ENCODE results near the gene PRKCE.

Gene PRKCE

DNA sequence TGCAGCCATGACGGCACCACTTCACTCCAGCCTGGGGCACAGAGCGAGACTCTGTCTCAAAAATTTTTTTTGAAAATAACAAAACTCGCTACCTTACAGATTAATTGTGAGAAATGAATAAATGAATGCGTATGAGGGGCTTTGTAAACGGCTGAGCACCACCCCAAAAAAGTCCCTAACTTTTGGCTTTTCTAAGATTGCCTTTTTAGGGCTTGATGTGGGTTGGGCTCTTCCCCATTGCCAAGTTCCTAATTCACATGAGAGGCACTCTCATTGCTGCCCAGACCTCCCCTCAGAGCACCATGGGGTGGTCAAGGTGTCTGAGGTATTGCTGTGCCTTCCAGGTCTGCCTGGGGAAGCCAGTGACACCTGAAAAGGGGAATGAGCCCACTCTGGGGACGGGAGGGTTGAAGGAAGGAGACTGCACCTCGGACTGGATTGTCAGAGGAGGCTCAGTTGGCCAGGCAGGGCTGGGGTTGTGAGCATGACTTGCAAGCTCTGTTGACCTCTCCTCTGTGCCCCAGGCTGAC is 186.4 kb downstream of the PRKCE start:
- Histone ChIP-seq H3K4me1 (ENCODE audit: control insufficient read depth in 2 of 2, insufficient read depth in 2 of 2, low read length in 2 of 2) (peaks cover 0 to 6% of the 10 kb centered on the region in 2 donors), H3K27ac (ENCODE audit: low read depth in 2 of 2, low read length in 2 of 2) (no peak overlapping the region), H3K36me3 (ENCODE audit: control insufficient read depth in 2 of 2, insufficient read depth in 2 of 2, low read length in 2 of 2) (no peaks in the 10 kb centered on the region), H3K9ac (ENCODE audit: low read depth in 1 of 2, low read length in 2 of 2) (no peak overlapping the region), H3K4me3 (ENCODE audit: low read length in 2 of 2) (no peak overlapping the region), H3K27me3 (ENCODE audit: control insufficient read depth in 2 of 2, insufficient read depth in 2 of 2, low read length in 2 of 2) (no peaks in the 10 kb centered on the region), H3K9me3 (ENCODE audit: control insufficient read depth in 2 of 2, low read length in 2 of 2) (no peaks in the 10 kb centered on the region)

DNA sequence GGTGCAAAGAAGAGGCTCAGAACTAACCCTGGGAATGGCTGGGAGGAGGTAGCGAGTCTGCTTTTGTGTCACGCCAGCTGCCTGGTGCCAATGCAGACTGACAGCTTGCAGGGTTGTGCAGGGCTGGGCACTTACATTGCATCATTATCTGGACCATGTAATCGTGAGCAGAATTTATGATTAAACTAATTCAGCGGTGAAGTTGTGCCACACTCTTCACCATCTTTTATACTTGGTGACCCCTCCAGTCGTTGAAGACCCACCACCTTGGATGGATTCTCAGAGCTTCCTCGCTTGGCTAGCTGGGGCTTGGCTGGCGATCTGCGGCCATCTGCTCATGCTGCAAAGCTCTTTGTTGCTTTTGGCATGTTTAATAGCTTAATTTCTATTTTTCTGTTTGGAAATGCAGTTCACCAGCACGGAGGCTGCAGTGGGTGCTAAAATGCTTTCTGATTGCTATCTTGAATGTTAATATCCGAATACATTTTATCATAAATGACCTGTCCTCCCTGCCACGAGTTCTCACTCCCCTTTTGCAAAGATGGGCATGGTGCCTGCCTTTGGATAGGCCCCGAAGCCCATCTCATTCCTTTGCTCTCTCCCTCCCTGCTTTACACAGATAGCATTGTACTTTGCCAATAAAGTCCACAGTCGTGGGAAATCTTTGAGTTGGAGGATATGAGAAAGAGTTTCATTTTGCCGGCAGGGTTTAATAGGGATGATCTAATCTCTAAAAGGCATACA is 188.2 kb downstream of the PRKCE start:
- H3K27ac ChIP-seq (ENCODE audit: low read depth in 2 of 2, low read length in 2 of 2), result no peak overlapping the region
- no peak overlapping the region for H3K9ac ChIP-seq (ENCODE audit: low read depth in 1 of 2, low read length in 2 of 2)

DNA sequence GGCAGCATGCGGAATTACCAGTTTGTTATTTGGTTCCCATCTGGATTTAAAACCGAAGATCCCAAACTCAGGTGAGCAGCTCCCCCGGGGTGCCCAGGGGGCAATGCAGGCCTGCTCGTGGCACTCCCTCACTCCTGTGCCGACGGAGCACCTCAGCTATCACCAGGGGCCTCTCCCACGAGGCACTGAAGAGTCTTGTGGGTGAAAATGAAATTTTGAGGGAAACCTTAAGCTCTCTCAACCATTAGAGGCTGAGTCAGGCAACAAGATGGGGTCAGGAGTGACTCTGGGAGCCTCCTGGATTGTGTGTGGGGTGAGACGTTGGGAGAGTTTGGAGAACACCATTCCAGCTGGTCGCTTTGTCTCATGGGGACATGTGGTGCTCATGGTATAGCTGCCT is 189.0 kb downstream of the PRKCE start:
- Histone ChIP-seq H3K9ac (ENCODE audit: low read depth in 1 of 2, low read length in 2 of 2) (no peak overlapping the region), H3K9me3 (ENCODE audit: control insufficient read depth in 2 of 2, low read length in 2 of 2) (no peaks in the 10 kb centered on the region), H3K36me3 (ENCODE audit: control insufficient read depth in 2 of 2, insufficient read depth in 2 of 2, low read length in 2 of 2) (peaks cover 0 to 1% of the 10 kb centered on the region in 2 donors), H3K27ac (ENCODE audit: low read depth in 2 of 2, low read length in 2 of 2) (no peak overlapping the region), H3K27me3 (ENCODE audit: control insufficient read depth in 2 of 2, insufficient read depth in 2 of 2, low read length in 2 of 2) (no peaks in the 10 kb centered on the region), H3K4me1 (ENCODE audit: control insufficient read depth in 2 of 2, insufficient read depth in 2 of 2, low read length in 2 of 2) (peaks cover 0 to 6% of the 10 kb centered on the region in 2 donors), H3K4me3 (ENCODE audit: low read length in 2 of 2) (no peak overlapping the region)

More for the DNA sequence above, 188.2 kb downstream of the PRKCE start:
- no peaks in the 10 kb centered on the region for H3K27me3 ChIP-seq (ENCODE audit: control insufficient read depth in 2 of 2, insufficient read depth in 2 of 2, low read length in 2 of 2)
- no peak overlapping the region for H3K4me3 ChIP-seq (ENCODE audit: low read length in 2 of 2)
- H3K36me3 ChIP-seq (ENCODE audit: control insufficient read depth in 2 of 2, insufficient read depth in 2 of 2, low read length in 2 of 2), result no peaks in the 10 kb centered on the region
- no peaks in the 10 kb centered on the region for H3K9me3 ChIP-seq (ENCODE audit: control insufficient read depth in 2 of 2, low read length in 2 of 2)
- H3K4me1 ChIP-seq (ENCODE audit: control insufficient read depth in 2 of 2, insufficient read depth in 2 of 2, low read length in 2 of 2), result peaks cover 0 to 6% of the 10 kb centered on the region in 2 donors

DNA sequence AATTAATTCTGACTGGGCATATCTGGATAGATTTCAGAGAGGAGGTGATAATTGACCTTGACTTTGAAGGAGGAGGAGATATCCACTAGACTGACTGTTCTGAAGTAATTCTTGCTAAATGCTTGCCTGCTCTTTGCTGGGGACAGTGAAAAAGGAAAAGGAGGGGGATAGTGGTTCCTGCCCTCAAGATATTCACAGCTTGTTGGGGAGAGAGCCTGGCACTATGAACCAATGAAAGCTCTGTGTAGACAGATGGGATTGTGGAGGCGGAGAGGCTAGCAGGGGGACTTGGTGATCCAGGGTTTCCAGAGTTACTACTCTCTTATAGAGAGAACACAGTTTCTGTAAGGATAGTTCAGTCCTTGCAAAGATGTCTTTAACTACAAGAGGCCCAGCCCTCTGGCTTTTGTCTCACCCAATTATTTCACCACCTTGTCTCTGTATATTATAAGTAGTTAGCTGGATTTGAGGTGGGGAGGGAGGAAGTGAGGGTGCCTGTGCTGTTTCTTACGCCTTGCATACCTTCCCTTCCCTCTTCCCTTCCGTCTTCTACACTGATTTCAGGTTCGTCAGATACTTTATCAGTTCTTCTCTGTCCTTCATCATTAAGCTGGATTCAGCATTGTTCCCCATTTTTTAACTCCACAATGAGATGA is 190.4 kb downstream of the PRKCE start:
- no peak overlapping the region for H3K27ac ChIP-seq (ENCODE audit: low read depth in 2 of 2, low read length in 2 of 2)
- H3K9ac ChIP-seq (ENCODE audit: low read depth in 1 of 2, low read length in 2 of 2), result no peak overlapping the region
- H3K4me1 ChIP-seq (ENCODE audit: control insufficient read depth in 2 of 2, insufficient read depth in 2 of 2, low read length in 2 of 2), result peaks cover 0 to 6% of the 10 kb centered on the region in 2 donors
- H3K36me3 ChIP-seq (ENCODE audit: control insufficient read depth in 2 of 2, insufficient read depth in 2 of 2, low read length in 2 of 2), result peaks cover 0 to 2% of the 10 kb centered on the region in 2 donors
- no peaks in the 10 kb centered on the region for H3K9me3 ChIP-seq (ENCODE audit: control insufficient read depth in 2 of 2, low read length in 2 of 2)
- no peaks in the 10 kb centered on the region for H3K27me3 ChIP-seq (ENCODE audit: control insufficient read depth in 2 of 2, insufficient read depth in 2 of 2, low read length in 2 of 2)
- H3K4me3 ChIP-seq (ENCODE audit: low read length in 2 of 2), result no peak overlapping the region

DNA sequence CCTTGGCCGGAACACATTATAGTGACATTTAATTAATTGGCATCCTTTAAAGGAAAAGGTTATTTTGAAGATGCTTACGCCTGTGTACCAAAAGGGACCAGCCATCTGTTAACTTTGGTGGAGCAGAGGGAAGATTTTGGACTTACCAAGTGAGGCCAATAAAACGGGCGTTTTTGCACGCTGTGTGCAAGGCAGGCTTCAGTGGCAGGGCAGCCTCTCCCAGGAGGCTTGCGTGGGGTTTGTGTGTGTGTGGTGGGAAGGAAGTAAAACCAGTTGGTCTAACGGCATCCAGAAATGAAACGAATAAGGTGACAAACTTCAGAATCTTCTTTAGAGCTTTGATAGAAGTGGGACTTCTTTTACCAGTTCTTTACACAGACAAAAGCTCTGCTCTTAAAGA is 191.7 kb downstream of the PRKCE start:
- Histone ChIP-seq H3K4me3 (ENCODE audit: low read length in 2 of 2) (no peak overlapping the region), H3K36me3 (ENCODE audit: control insufficient read depth in 2 of 2, insufficient read depth in 2 of 2, low read length in 2 of 2) (peaks cover 0 to 2% of the 10 kb centered on the region in 2 donors), H3K4me1 (ENCODE audit: control insufficient read depth in 2 of 2, insufficient read depth in 2 of 2, low read length in 2 of 2) (peaks cover 0 to 6% of the 10 kb centered on the region in 2 donors), H3K9me3 (ENCODE audit: control insufficient read depth in 2 of 2, low read length in 2 of 2) (no peaks in the 10 kb centered on the region), H3K27me3 (ENCODE audit: control insufficient read depth in 2 of 2, insufficient read depth in 2 of 2, low read length in 2 of 2) (no peaks in the 10 kb centered on the region), H3K9ac (ENCODE audit: low read depth in 1 of 2, low read length in 2 of 2) (no peak overlapping the region), H3K27ac (ENCODE audit: low read depth in 2 of 2, low read length in 2 of 2) (no peak overlapping the region)

DNA sequence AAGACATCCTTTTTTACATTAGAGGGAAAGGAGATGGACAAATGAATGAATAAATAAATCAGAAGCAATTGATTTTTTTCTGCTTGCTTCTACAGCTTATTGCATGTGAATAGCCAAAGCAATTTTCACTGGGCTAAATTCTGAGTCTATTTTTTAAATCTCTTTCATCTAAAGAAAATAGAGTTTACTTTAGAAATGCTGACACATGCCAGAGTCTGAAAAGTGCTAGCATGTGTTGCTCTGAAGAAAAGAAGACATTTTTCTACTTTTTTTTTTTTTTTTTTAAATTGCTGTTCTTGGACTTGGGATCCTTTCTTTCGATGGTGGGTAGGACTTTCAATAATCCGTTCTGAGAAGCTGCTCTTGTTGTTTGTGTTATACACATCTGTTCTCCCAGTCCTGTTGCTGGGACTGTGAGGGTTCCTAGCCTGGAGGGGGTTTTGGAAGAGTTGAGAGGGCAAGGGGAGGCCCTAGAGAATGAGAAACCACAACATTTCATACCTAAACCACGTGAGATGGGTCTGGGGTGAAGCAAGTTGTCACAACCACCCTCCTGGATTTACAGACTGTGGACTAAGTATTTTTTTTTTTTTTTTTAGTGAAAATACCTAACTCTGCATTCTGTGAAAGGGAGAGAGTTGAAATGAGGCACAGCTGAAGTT is 193.5 kb downstream of the PRKCE start:
- no peak overlapping the region for H3K27ac ChIP-seq (ENCODE audit: low read depth in 2 of 2, low read length in 2 of 2)
- H3K9ac ChIP-seq (ENCODE audit: low read depth in 1 of 2, low read length in 2 of 2), result no peak overlapping the region
- H3K9me3 ChIP-seq (ENCODE audit: control insufficient read depth in 2 of 2, low read length in 2 of 2), result no peaks in the 10 kb centered on the region
- no peaks in the 10 kb centered on the region for H3K27me3 ChIP-seq (ENCODE audit: control insufficient read depth in 2 of 2, insufficient read depth in 2 of 2, low read length in 2 of 2)
- peaks cover 0 to 6% of the 10 kb centered on the region in 2 donors for H3K4me1 ChIP-seq (ENCODE audit: control insufficient read depth in 2 of 2, insufficient read depth in 2 of 2, low read length in 2 of 2)
- no peak overlapping the region for H3K4me3 ChIP-seq (ENCODE audit: low read length in 2 of 2)
- H3K36me3 ChIP-seq (ENCODE audit: control insufficient read depth in 2 of 2, insufficient read depth in 2 of 2, low read length in 2 of 2), result peaks cover 0 to 2% of the 10 kb centered on the region in 2 donors

DNA sequence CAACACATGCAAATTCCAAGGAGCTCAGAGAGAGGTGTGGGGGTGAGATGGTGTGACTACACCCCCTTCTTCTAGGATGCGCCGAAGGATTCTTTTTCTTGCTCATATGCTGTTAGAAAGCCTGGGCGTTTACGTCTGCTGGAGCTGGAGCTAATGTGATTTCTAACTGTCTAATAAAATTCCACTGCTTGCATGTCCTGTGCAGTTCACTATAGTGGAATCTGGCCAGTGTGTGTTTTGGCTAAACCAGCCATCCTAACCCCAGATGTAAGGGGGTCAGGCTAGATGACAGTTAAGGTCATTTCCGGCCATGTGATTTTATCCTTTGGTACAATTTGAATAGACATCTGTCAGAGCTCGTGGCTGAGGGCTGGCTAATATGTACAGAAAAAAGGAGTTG is 194.1 kb downstream of the PRKCE start:
- Histone ChIP-seq H3K27ac (ENCODE audit: low read depth in 2 of 2, low read length in 2 of 2) (no peak overlapping the region), H3K9me3 (ENCODE audit: control insufficient read depth in 2 of 2, low read length in 2 of 2) (no peaks in the 10 kb centered on the region), H3K4me3 (ENCODE audit: low read length in 2 of 2) (no peak overlapping the region), H3K36me3 (ENCODE audit: control insufficient read depth in 2 of 2, insufficient read depth in 2 of 2, low read length in 2 of 2) (peaks cover 0 to 2% of the 10 kb centered on the region in 2 donors), H3K4me1 (ENCODE audit: control insufficient read depth in 2 of 2, insufficient read depth in 2 of 2, low read length in 2 of 2) (peaks cover 0 to 2% of the 10 kb centered on the region in 2 donors), H3K9ac (ENCODE audit: low read depth in 1 of 2, low read length in 2 of 2) (no peak overlapping the region), H3K27me3 (ENCODE audit: control insufficient read depth in 2 of 2, insufficient read depth in 2 of 2, low read length in 2 of 2) (no peaks in the 10 kb centered on the region)

DNA sequence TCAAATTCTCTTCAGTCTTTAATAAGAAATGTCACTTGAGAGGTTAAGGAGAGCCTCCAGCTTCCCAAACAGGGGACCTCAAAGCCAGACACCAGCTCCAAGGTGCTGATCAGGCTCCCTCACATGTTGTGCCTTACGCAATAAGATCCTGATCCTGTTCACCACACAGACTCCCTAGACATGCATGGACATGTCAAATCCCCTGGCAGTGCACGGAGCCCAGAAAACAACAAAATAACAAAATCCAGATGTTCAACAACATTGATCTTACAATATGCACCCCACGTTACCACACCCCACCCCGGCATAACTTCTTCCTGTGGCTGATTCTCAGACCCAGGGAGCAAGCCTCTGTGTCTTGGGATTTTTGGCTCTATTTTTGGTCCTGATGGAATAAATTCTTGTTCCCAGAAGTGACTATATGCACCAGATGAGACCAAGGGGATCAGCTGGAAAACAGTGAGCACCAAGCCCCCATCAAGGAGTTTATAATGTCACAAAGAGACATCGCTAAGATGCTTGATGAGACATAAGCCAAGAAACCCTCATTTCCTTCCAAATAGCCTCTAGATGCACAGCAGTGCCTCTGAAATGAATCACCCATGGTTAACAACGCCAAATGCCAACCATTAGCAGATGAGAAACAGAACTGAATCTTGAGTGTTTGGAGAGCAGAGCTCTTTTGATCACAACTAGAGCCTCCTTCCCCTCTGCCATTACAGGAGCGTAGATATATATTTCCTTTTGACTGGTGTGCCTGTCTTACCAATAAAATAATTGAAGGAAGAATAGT is 198.2 kb downstream of the PRKCE start:
- H3K27me3 ChIP-seq (ENCODE audit: control insufficient read depth in 2 of 2, insufficient read depth in 2 of 2, low read length in 2 of 2), result no peaks in the 10 kb centered on the region
- H3K4me1 ChIP-seq (ENCODE audit: control insufficient read depth in 2 of 2, insufficient read depth in 2 of 2, low read length in 2 of 2), result no peaks in the 10 kb centered on the region
- H3K27ac ChIP-seq (ENCODE audit: low read depth in 2 of 2, low read length in 2 of 2), result no peak overlapping the region
- H3K9me3 ChIP-seq (ENCODE audit: control insufficient read depth in 2 of 2, low read length in 2 of 2), result no peaks in the 10 kb centered on the region
- H3K9ac ChIP-seq (ENCODE audit: low read depth in 1 of 2, low read length in 2 of 2), result no peak overlapping the region
- peaks cover 0 to 2% of the 10 kb centered on the region in 2 donors for H3K36me3 ChIP-seq (ENCODE audit: control insufficient read depth in 2 of 2, insufficient read depth in 2 of 2, low read length in 2 of 2)
- no peak overlapping the region for H3K4me3 ChIP-seq (ENCODE audit: low read length in 2 of 2)

DNA sequence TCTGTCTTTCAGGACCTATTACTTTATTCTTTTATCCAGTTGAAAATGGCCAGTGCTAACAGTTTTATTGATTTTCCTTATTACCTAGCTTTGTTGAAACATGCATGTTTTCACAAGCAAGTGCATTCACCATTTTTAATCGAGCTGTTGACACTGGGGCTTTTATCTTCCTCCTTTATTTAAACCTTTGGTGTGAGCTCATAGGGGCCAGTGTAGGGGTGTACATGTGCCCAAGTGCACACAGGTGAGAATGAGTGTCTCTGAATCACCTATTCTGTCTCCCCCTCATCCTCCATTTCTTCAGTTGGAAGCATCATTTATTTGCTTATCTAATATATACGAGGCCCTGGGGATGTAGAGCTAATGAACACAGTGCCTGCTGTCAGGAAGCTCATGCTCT is 199.1 kb downstream of the PRKCE start:
- peaks cover 0 to under 1% of the 10 kb centered on the region in 2 donors for H3K36me3 ChIP-seq (ENCODE audit: control insufficient read depth in 2 of 2, insufficient read depth in 2 of 2, low read length in 2 of 2)
- H3K9ac ChIP-seq (ENCODE audit: low read depth in 1 of 2, low read length in 2 of 2), result no peak overlapping the region
- H3K9me3 ChIP-seq (ENCODE audit: control insufficient read depth in 2 of 2, low read length in 2 of 2), result no peaks in the 10 kb centered on the region
- no peaks in the 10 kb centered on the region for H3K27me3 ChIP-seq (ENCODE audit: control insufficient read depth in 2 of 2, insufficient read depth in 2 of 2, low read length in 2 of 2)
- H3K4me3 ChIP-seq (ENCODE audit: low read length in 2 of 2), result no peak overlapping the region
- no peak overlapping the region for H3K27ac ChIP-seq (ENCODE audit: low read depth in 2 of 2, low read length in 2 of 2)
- no peaks in the 10 kb centered on the region for H3K4me1 ChIP-seq (ENCODE audit: control insufficient read depth in 2 of 2, insufficient read depth in 2 of 2, low read length in 2 of 2)
